Ascending aorta (tissue), 2 donors: ENCODE results near the gene UBA52. TPM values are rescaled to one million over a fixed set of nuclear protein-coding genes. Genes with fewer than 3 reads are reported as not detected.

Experiments
- DNase-seq, 2 donors: peaks; one replicate each; pipeline ENCODE4 v3.0.0-alpha.2; 2019; ENCODE audit warnings: low spot score in 2 of 2
- H3K27ac ChIP-seq, 2 donors: fragments of 200-600 bp; sonication (generic); one replicate each; pipeline ENCODE4 v1.5.1; 2016 to 2017; ENCODE audit warnings: mild to moderate bottlenecking in 1 of 2
- H3K27me3 ChIP-seq: fragments of 200-600 bp; sonication (generic); one replicate; pipeline ENCODE4 v1.5.1; 2017
- H3K36me3 ChIP-seq, 2 donors: fragments of 200-600 bp; sonication (generic); one replicate each; pipeline ENCODE4 v1.5.1; 2016
- H3K4me1 ChIP-seq, 2 donors: fragments of 200-600 bp; sonication (generic); one replicate each; pipeline ENCODE4 v1.5.1; 2016 to 2017; ENCODE audit warnings: mild to moderate bottlenecking in 1 of 2
- H3K4me3 ChIP-seq, 2 donors: fragments of 200-600 bp; sonication (generic); one replicate each; pipeline ENCODE4 v1.5.1; 2016 to 2017; ENCODE audit warnings: mild to moderate bottlenecking in 1 of 2
- H3K9me3 ChIP-seq, 2 donors: fragments of 200-600 bp; sonication (generic); one replicate each; pipeline ENCODE4 v1.5.1; 2016
- CTCF ChIP-seq, 3 experiments: fragments of 200-600 bp in 2 of 3; fragments of 450-650 bp in 1 of 3; sonication (generic) in 2 of 3; IDR thresholded peaks; one replicate each; pipeline ENCODE4 v1.5.1; 2016 to 2019; ENCODE audit warnings: antibody characterized with exemption in 3 of 3, mild to moderate bottlenecking in 1 of 3, moderate library complexity in 1 of 3
- intact Hi-C: fragments of 100-400 bp; cut with DNase I; formaldehyde crosslinking; loops from one replicate; pipeline ENCODE4 v1.15.1; 2023
- total RNA-seq: library from RNA; depleted of rRNA; stranded (reverse); fragments of >200 nt; gene quantifications from one replicate; pipeline ENCODE4 v1.1.0, GENCODE V29; 2016

Gene UBA52
- total RNA-seq, 1 donor from 2014 or later = 554 TPM

- no peak for TF ChIP-seq CTCF (IDR thresholded peaks at IDR 0.05)
- Histone ChIP-seq H3K27me3 (no peaks in the 10 kb centered on the region), H3K36me3 (no peaks in the 10 kb centered on the region), H3K27ac (peak within 1 kb of the TSS; percentile 98), H3K9me3 (no peaks in the 10 kb centered on the region), H3K4me3 (peak within 1 kb of the TSS; percentile 79 to 95), H3K4me1 (peaks cover 5 to 34% of the 10 kb centered on the region in 2 donors)
- intact Hi-C loops = loop anchor here (1.0 to 2.0 kb wide), 4 partner anchors 14 to 97 kb away; partner anchors contain the start of genes ELL, FKBP8 and UBA52
- DNase-seq = peak; percentile 95 to 99
Measured at GRCh38 chr19:18557411-18558201, 14.1 kb upstream of the UBA52 start, which contains the start of gene KXD1. TSS of gene KXD1 (plus strand) at chr19:18557870. CDS start at chr19:18562057, 4,187 bp downstream.

GRCh38 chr19:18558202-18558555 lies 13.5 kb upstream of the UBA52 start:
- intact Hi-C loops = loop anchor here (2.0 kb wide), 1 partner anchor 97 kb away; no protein-coding TSS in a partner anchor
- H3K27ac ChIP-seq = peak overlapping the region; percentile 98

GRCh38 chr19:18558604-18559003 lies 13.1 kb upstream of the UBA52 start:
- Histone ChIP-seq H3K9me3 (no peaks in the 10 kb centered on the region), H3K4me3 (peak overlapping the region; percentile 79 to 95), H3K27me3 (no peaks in the 10 kb centered on the region), H3K36me3 (peaks cover 3 to 4% of the 10 kb centered on the region in 2 donors), H3K27ac (peak overlapping the region; percentile 98), H3K4me1 (peaks cover 5 to 39% of the 10 kb centered on the region in 2 donors)
- intact Hi-C loops = loop anchor here (2.0 kb wide), 1 partner anchor 98 kb away; no protein-coding TSS in a partner anchor
- no peak for DNase-seq
- no peak for TF ChIP-seq CTCF (IDR thresholded peaks at IDR 0.05)

More at GRCh38 chr19:18558202-18558555, 13.5 kb upstream of the UBA52 start:
- no peak for DNase-seq
- Histone ChIP-seq H3K4me1 (peaks cover 5 to 39% of the 10 kb centered on the region in 2 donors), H3K27me3 (no peaks in the 10 kb centered on the region), H3K36me3 (peaks cover 0 to under 1% of the 10 kb centered on the region in 2 donors), H3K4me3 (peak overlapping the region; percentile 79 to 95), H3K9me3 (no peaks in the 10 kb centered on the region)
- no peak for TF ChIP-seq CTCF (IDR thresholded peaks at IDR 0.05)

- H3K36me3 ChIP-seq = peaks cover 10 to 14% of the 10 kb centered on the region in 2 donors
- no peak overlapping the region for H3K4me3 ChIP-seq
- TF ChIP-seq CTCF (IDR thresholded peaks at IDR 0.05) = no peak
- H3K27ac ChIP-seq = peak overlapping the region; percentile 98
- intact Hi-C loops = loop anchor here (2.0 kb wide), 1 partner anchor 99 kb away; no protein-coding TSS in a partner anchor
- H3K9me3 ChIP-seq = no peaks in the 10 kb centered on the region
- DNase-seq = no peak
- peaks cover 5 to 39% of the 10 kb centered on the region in 2 donors for H3K4me1 ChIP-seq
- H3K27me3 ChIP-seq = no peaks in the 10 kb centered on the region
Measured at GRCh38 chr19:18559685-18560084, 12.0 kb upstream of the UBA52 start.

GRCh38 chr19:18562086-18562485 lies 9.6 kb upstream of the UBA52 start:
- no peaks in the 10 kb centered on the region for H3K9me3 ChIP-seq
- peaks cover 5 to 39% of the 10 kb centered on the region in 2 donors for H3K4me1 ChIP-seq
- H3K27me3 ChIP-seq = no peaks in the 10 kb centered on the region
- no peak for TF ChIP-seq CTCF (IDR thresholded peaks at IDR 0.05)
- peaks cover 34 to 38% of the 10 kb centered on the region in 2 donors for H3K36me3 ChIP-seq
- no peak overlapping the region for H3K4me3 ChIP-seq
- intact Hi-C loops = no loop called here
- H3K27ac ChIP-seq = peak overlapping the region; percentile 98
- peak; percentile 35 to 92 for DNase-seq
